IPS-15b (cell line): ENCODE data around the gene NINJ2.
A peak's percentile ranks its signal among the peaks of the same experiment; 100 is the strongest.

Experiments
- H3K27me3 ChIP-seq: one replicate; pipeline ENCODE4 v1.6.1; 2013; ENCODE audit warnings: low read length; ENCODE audit not compliant: control insufficient read depth, insufficient read depth
- H3K36me3 ChIP-seq: one replicate; pipeline ENCODE4 v1.6.1; 2013; ENCODE audit warnings: low read length; ENCODE audit not compliant: control insufficient read depth, insufficient read depth
- H3K4me1 ChIP-seq: one replicate; pipeline ENCODE4 v1.6.1; 2013; ENCODE audit warnings: mild to moderate bottlenecking, low read length; ENCODE audit not compliant: control insufficient read depth, insufficient read depth
- H3K4me3 ChIP-seq: one replicate; pipeline ENCODE4 v1.5.1; 2013; ENCODE audit warnings: low read depth, low read length
- H3K9ac ChIP-seq: one replicate; pipeline ENCODE4 v1.6.1; 2013; ENCODE audit warnings: low read depth, mild to moderate bottlenecking, low read length
- H3K9me3 ChIP-seq: one replicate; pipeline ENCODE4 v1.6.1; 2013; ENCODE audit warnings: mild to moderate bottlenecking, low read length; ENCODE audit not compliant: control insufficient read depth, insufficient read depth

NINJ2 gene

DNA sequence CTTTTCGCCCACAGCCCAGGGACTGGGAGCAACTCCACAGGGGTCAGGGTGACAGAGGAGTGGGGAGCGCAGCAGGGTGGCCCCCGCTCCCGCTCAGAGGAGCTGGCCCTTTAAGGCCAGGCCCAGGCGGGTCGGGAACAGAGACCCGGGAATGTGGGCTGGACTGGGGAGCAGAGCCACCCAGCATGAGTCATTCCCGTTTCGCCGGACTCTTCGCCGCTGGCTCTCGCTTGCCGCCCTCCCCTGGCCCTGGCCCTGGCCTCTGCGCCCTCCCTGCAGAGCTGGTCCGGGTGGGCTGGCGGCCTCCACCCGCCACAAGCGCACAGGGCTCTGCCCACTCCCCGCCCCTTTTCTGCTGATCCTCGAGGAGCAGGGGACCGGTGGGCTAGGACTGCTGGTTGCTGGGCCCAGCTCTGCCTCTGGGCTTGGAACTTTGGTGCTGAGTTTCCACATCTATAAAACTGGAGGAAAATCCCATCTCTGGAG is 92.8 kb downstream of the NINJ2 start:
- peaks cover 7% of the 10 kb centered on the region for H3K27me3 ChIP-seq
- H3K9me3 ChIP-seq: no peaks in the 10 kb centered on the region
- H3K4me3 ChIP-seq: peak overlapping the region; percentile 66
- H3K9ac ChIP-seq: peak overlapping the region; percentile 32
- H3K36me3 ChIP-seq: no peaks in the 10 kb centered on the region
- H3K4me1 ChIP-seq: no peaks in the 10 kb centered on the region

DNA sequence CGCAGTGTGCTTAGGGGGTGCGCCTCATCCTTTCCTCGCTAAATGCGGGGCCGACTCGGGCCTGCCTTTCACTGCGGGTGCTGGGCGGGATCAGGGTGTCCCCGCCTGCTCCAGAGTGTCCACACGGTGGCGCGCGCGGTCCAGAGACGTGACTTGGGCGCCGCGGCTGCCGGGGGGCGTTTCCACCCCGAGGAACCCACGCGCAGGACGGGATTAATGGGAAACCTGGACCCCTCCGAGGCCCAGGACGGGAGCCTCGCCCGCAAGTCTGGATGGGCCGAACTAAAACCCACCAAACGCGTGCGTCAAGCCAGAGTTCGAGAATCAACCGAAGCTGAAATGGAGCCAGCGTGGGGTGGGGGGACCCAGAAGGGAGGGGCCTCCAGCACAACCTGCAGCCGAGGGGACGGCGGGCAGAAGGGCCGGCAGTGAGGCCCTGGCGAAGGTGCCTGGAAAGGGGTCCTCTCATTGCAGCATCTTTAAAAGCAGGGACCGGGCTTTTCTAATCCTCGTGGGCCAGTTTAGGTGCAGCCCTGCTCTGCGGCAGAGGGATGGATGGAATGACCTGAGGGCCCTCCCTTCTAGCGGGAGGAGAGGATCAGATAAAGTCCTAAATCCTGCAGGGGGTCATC is 93.3 kb downstream of the NINJ2 start:
- Histone ChIP-seq H3K4me3 (peak overlapping the region; percentile 66), H3K27me3 (peaks cover 5% of the 10 kb centered on the region), H3K9ac (peak overlapping the region; percentile 8), H3K9me3 (no peaks in the 10 kb centered on the region), H3K4me1 (no peaks in the 10 kb centered on the region), H3K36me3 (no peaks in the 10 kb centered on the region)

DNA sequence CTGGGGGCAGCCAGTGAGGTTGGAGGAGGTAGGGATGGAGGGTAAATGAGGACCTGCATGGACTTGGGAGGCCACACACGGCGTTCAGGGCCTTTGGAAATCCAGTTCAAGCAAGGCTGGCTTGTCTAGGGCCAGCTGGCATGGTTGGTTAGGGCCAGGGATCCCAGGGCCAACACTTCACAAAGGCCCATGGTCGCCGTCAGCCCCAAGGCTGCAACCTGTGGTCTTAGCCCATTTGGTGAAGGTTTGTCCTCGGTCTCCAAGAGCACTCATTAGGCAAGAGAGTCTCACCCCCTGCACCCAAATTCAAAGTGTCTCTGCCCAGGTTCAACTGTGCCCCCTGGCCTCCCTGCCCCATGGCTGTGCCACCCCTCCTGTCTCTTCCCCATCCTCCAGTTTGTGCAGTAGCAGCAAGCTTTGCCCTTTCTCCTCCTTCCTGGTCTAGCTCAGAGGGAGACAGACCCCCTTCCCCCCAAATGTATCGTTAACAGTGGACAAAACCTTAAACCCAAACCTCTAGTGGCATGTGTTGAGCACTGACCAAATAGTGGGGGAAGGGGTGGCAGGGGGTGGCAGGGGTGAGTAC is 94.1 kb downstream of the NINJ2 start:
- no peaks in the 10 kb centered on the region for H3K9me3 ChIP-seq
- peaks cover 5% of the 10 kb centered on the region for H3K27me3 ChIP-seq
- peak overlapping the region; percentile 66 for H3K4me3 ChIP-seq
- no peak overlapping the region for H3K9ac ChIP-seq
- no peaks in the 10 kb centered on the region for H3K36me3 ChIP-seq
- H3K4me1 ChIP-seq: no peaks in the 10 kb centered on the region

DNA sequence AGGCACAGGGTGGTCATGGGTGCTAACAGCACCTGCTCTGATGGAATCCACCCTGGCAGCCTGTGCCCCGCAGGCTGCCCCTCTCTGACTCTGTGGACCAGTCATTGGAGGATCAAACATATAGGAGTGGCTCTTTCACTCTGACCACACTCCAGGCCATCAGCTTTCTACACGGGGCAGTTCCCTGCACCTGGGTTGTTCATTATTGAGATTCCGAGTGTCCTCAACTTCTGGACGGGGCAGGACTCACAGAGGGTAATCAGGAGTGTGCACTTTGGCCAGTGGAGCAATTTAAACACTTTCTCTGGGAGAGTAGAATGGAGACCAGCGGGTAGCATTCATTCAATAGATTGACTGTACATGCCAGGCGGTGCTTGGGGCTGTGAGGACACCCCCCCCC is 94.8 kb downstream of the NINJ2 start:
- H3K4me1 ChIP-seq: no peaks in the 10 kb centered on the region
- no peaks in the 10 kb centered on the region for H3K36me3 ChIP-seq
- no peak overlapping the region for H3K9ac ChIP-seq
- no peaks in the 10 kb centered on the region for H3K9me3 ChIP-seq
- H3K4me3 ChIP-seq: no peak overlapping the region
- peaks cover 5% of the 10 kb centered on the region for H3K27me3 ChIP-seq

DNA sequence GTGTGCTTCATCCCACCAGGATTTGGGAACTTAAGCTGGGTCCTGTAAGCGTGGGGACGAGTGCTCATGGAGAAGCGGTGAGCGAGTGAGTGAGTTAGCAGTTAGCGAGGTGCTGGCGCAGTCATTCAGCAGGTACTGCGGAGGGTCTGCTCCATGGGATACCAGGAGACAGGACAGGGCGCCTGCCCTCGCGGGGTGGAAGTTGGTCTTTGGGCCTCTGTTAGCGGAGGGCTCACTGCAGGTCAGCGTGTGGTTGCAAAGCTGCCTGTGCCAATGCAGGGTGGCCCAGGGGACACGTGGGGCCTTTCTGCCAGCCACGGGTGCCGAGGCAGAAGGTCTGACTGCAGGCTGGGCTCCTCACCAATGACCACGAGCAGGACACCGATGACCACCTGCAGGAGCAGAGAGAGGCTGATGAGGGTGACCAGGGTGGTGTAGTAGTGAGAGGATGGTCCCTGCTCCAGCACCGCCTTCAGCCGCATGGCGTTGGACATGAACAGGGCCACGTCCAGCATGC is 97.6 kb downstream of the NINJ2 start:
- no peak overlapping the region for H3K9ac ChIP-seq
- peaks cover 5% of the 10 kb centered on the region for H3K27me3 ChIP-seq
- H3K9me3 ChIP-seq: no peaks in the 10 kb centered on the region
- no peaks in the 10 kb centered on the region for H3K4me1 ChIP-seq
- no peak overlapping the region for H3K4me3 ChIP-seq
- peaks cover 3% of the 10 kb centered on the region for H3K36me3 ChIP-seq

DNA sequence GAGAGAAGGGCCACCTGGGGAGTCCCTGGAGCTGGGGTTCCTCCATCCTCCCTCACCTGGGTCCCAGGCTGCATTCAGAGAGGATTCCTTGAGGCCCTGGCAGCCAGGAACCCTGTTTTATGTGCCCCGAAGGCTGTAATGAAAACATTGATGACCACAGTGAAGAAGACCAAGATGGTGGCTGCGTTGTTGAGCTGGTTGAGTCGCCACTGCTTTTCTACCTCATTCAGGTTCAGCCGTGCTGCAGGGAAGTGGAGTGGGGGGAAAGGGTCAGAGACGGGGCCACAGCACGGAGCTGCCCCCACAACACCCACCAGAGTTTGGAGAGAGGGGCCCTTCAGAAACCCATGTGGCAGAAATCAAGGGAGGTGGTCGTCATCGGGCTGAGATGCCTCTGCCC is 98.1 kb downstream of the NINJ2 start:
- peaks cover 3% of the 10 kb centered on the region for H3K36me3 ChIP-seq
- H3K4me3 ChIP-seq: no peak overlapping the region
- H3K4me1 ChIP-seq: no peaks in the 10 kb centered on the region
- H3K9ac ChIP-seq: no peak overlapping the region
- H3K27me3 ChIP-seq: peaks cover 5% of the 10 kb centered on the region
- H3K9me3 ChIP-seq: no peaks in the 10 kb centered on the region

DNA sequence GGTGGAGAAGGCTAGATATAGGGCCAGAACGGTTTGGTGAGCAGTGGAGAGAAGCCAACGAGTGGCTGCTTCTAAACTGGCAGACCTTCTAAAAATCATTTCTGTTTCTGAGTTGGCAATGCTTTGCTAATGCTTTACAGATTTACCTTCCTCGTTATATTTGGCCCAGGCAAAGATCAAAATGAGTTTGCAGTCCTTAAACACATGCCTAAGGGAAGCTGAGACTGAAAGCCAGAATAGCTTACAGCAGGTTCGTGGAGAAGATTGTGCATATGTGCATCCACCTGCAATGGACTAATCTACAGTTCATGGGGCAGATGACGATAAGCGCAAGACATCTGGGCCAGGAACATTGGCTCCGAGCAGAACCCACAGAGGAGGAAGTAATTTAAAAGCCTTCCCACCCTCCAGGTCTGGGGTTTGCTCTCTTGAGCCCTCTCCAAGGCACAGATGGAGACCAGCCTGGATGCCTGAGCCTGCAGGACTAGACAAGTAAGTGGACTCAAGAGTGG is 99.4 kb downstream of the NINJ2 start:
- peaks cover 3% of the 10 kb centered on the region for H3K36me3 ChIP-seq
- H3K4me3 ChIP-seq: no peak overlapping the region
- H3K4me1 ChIP-seq: no peaks in the 10 kb centered on the region
- no peaks in the 10 kb centered on the region for H3K27me3 ChIP-seq
- no peak overlapping the region for H3K9ac ChIP-seq
- no peaks in the 10 kb centered on the region for H3K9me3 ChIP-seq

DNA sequence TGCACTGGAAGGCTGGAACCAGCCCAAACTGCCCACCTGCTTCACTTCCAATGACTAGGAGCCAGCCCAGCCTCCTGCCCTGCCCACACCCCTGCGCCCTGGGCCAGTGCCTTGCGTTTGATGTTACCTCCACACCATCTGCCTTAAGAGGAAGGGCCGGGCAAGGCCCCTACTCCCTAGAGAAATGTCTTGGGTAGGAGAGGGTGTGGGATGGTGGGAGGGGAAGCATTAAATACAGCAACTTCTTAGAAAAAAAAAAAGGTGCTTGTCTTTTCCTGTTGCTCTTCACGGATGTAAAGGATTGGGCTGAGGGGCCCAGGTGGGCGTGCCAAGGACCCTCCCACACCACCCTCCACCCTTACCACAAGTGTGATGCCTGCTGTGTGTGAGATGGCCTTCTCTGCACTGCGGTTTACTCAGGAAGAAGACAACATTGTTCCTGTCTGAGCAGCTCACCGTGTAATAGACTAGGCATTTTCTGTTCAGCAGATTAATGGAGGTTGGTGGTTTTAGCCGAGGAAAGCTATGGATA is 99.9 kb downstream of the NINJ2 start:
- H3K9ac ChIP-seq: no peak overlapping the region
- H3K36me3 ChIP-seq: peaks cover 3% of the 10 kb centered on the region
- no peaks in the 10 kb centered on the region for H3K27me3 ChIP-seq
- H3K9me3 ChIP-seq: no peaks in the 10 kb centered on the region
- no peaks in the 10 kb centered on the region for H3K4me1 ChIP-seq
- no peak overlapping the region for H3K4me3 ChIP-seq

DNA sequence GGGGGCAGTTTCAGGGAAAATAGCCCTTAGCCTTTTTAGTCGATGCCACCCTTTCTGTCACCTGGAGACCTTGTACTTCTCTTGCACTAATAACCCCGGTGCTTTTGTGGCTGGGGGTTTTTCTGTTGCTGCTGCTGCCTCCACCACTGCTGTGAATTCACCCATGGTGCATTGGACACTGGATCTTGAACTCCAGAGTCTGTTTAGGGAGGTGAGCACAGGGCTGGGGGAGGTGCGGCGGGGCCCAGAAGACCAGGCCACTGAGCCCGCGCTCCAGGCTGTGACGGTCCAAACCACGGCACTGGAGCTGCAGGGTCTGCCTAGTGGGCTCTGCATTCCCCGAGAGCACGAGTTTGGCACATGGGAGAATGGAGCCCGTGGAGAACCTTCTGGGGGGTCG is 100.6 kb downstream of the NINJ2 start:
- no peak overlapping the region for H3K4me3 ChIP-seq
- H3K36me3 ChIP-seq: peaks cover 3% of the 10 kb centered on the region
- H3K9ac ChIP-seq: no peak overlapping the region
- no peaks in the 10 kb centered on the region for H3K27me3 ChIP-seq
- no peaks in the 10 kb centered on the region for H3K9me3 ChIP-seq
- H3K4me1 ChIP-seq: no peaks in the 10 kb centered on the region

DNA sequence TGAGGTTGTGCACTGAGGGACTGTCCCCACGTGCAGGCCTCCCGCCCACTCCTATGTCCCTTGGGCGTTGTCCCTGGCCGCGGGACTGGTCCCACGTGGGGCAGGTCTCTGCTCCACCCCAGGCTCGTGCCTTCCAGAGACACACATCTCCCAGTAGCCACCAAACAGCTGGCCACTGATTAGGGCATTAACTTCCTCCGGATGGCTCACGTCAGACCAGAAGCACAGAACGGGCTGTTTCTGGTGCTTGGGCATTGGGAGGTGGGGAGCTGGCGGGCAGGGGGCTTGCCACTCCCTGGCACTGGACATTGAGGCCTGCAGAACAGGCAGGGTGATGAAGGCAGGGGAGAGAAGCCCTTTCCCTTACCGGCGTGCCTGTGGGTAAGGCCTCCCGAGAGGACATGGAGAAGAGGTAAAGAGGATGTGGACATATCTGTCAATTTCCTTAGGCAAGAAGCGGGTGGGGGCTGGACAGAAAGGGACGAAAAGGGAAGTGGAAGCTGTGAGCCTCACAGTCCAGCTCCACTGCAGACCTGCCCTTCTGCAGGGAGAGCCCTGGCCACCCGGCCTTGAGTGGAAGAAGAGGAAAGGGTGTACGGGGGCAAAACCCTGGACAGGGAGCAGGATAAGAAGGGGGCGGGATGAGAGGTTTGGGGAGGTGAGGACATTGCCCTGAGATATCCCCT is 101.2 kb downstream of the NINJ2 start:
- Histone ChIP-seq H3K9ac (no peak overlapping the region), H3K9me3 (no peaks in the 10 kb centered on the region), H3K36me3 (peaks cover 3% of the 10 kb centered on the region), H3K4me1 (no peaks in the 10 kb centered on the region), H3K4me3 (no peak overlapping the region), H3K27me3 (no peaks in the 10 kb centered on the region)

DNA sequence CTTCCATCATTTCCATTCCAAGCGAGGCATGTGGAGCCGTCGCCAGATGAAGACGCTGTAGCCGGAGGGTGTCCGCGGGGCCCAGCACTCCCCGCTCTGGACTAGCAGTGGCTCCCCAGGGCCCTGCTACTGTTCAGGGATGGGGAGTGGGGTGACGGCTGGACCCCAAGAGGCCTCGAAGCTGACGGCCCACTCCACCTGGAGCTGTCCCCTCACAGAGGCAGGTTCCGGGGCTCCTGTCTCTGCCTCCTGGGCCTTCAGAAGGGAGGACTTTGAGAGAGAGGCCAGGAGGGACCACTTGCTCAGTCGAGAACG is 101.9 kb downstream of the NINJ2 start:
- Histone ChIP-seq H3K27me3 (no peaks in the 10 kb centered on the region), H3K9me3 (no peaks in the 10 kb centered on the region), H3K4me1 (no peaks in the 10 kb centered on the region), H3K9ac (no peak overlapping the region), H3K4me3 (no peak overlapping the region), H3K36me3 (peaks cover 3% of the 10 kb centered on the region)
